Muscle of leg (tissue), 11 donors: ENCODE results near the gene GTF2A1. TPM values are rescaled to one million over a fixed set of nuclear protein-coding genes. Genes with fewer than 3 reads are reported as not detected.

Source experiments
- DNase-seq: peaks from one replicate; pipeline ENCODE4 v3.0.0; 2013
- H3K27ac ChIP-seq: one replicate; pipeline ENCODE4 v1.5.1; 2013; ENCODE audit warnings: mild to moderate bottlenecking, low read length, control low read depth
- H3K27me3 ChIP-seq: one replicate; pipeline ENCODE4 v1.6.1; 2013; ENCODE audit warnings: low read length; ENCODE audit not compliant: control insufficient read depth, insufficient read depth
- H3K36me3 ChIP-seq: one replicate; pipeline ENCODE4 v1.6.1; 2013; ENCODE audit warnings: low read length; ENCODE audit not compliant: control insufficient read depth, insufficient read depth
- H3K4me1 ChIP-seq: one replicate; pipeline ENCODE4 v1.6.1; 2013; ENCODE audit warnings: low read length; ENCODE audit not compliant: control insufficient read depth, insufficient read depth
- H3K4me3 ChIP-seq: one replicate; pipeline ENCODE4 v1.5.1; 2013; ENCODE audit warnings: low read length, control low read depth
- H3K9me3 ChIP-seq: replicated peaks from 2 replicates; pipeline ENCODE4 v1.6.1; 2013; ENCODE audit warnings: low read depth, low read length; ENCODE audit not compliant: control insufficient read depth
- WGBS: methylation state at CpG from one replicate; pipeline ENCODE4 v1.1.5; 2013; ENCODE audit warnings: missing lambda C conversion rate; ENCODE audit not compliant: insufficient coverage; 5-methylcytosine and 5-hydroxymethylcytosine counted together
- polyA plus RNA-seq, 8 donors: library from polyadenylated mRNA; unstranded; fragments of 120-200 nt; gene quantifications; one replicate each; pipeline versions ENCODE4 v1.2.1 to v1.2.3, GENCODE V29; 2013; ENCODE audit warnings: inconsistent platforms in 1 of 8, low replicate concordance in 1 of 8; ENCODE audit not compliant: insufficient read length in 8 of 8, insufficient read depth in 1 of 8
- total RNA-seq: library from RNA; stranded (reverse); fragments of 120-200 nt; gene quantifications from one replicate; pipeline ENCODE4 v1.2.4, GENCODE V29; 2013

GTF2A1 gene
- total and polyA plus RNA-seq, 9 donors, result 12.1 to 24.3 (median 16.6) TPM

DNA sequence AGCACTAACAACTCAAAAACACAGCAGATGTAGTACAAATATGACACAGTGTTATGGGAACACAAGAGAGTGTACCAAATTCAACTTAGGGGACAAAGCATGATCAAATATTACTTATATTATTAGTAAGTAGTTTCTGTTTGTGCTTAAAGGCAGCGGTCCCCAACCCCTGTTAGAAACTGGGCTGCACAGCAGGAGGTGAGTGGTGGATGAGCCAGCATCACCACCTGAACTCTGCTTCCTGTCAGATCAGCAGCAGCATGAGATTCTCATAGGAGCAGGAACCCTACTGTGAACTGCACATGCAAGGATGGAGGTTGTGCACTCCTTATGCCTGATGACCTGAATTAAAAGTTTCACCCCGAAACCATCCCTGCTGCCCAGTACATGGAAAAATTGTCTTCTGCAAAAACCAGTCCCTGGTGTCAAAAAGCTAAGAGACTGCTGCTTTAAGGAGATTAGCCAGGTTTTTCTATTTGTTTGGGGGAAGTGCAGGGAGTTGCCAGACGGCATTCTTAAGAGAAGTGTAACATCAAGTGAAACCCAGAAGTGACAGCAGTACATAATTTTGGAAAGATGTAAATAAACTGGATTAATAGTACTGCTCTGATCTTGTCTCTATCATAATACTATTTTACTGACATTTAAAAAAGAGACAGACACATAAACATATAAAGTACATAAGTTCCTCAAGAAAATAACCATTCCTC is 26.7 kb downstream of the GTF2A1 start:
- no peak for DNase-seq
- H3K36me3 ChIP-seq, result peaks cover 24% of the 10 kb centered on the region
- WGBS, result 80% methylated on average over 3 of the region's 3 CpGs
- H3K27ac ChIP-seq, result no peak overlapping the region
- H3K27me3 ChIP-seq, result no peaks in the 10 kb centered on the region
- H3K9me3 ChIP-seq, result no peaks in the 10 kb centered on the region
- H3K4me3 ChIP-seq, result no peak overlapping the region
- no peaks in the 10 kb centered on the region for H3K4me1 ChIP-seq

DNA sequence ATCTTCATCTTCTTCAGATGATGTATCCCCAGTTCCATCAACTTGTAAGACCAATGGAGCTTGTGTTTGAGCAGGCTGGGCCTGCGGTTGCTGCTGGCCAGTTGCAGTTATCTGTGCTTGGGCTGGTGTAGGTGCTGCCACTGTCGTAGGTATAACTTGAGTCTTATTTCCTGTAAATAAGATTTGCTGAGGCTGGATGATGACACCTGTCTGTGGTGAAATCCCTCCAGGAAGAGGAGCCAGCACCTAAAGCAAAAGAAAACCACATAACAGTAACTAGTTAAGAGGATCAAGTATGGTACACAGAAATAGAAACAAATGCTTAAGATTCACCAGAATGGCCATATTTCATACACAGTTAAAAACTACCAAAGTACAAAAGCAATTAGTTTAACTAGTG is 28.2 kb downstream of the GTF2A1 start:
- no peak overlapping the region for H3K27ac ChIP-seq
- no peak overlapping the region for H3K4me3 ChIP-seq
- no peaks in the 10 kb centered on the region for H3K9me3 ChIP-seq
- no peak for DNase-seq
- peaks cover 24% of the 10 kb centered on the region for H3K36me3 ChIP-seq
- WGBS, result no CpG with 5 or more reads among the region's 2 CpGs
- H3K27me3 ChIP-seq, result no peaks in the 10 kb centered on the region
- no peaks in the 10 kb centered on the region for H3K4me1 ChIP-seq

DNA sequence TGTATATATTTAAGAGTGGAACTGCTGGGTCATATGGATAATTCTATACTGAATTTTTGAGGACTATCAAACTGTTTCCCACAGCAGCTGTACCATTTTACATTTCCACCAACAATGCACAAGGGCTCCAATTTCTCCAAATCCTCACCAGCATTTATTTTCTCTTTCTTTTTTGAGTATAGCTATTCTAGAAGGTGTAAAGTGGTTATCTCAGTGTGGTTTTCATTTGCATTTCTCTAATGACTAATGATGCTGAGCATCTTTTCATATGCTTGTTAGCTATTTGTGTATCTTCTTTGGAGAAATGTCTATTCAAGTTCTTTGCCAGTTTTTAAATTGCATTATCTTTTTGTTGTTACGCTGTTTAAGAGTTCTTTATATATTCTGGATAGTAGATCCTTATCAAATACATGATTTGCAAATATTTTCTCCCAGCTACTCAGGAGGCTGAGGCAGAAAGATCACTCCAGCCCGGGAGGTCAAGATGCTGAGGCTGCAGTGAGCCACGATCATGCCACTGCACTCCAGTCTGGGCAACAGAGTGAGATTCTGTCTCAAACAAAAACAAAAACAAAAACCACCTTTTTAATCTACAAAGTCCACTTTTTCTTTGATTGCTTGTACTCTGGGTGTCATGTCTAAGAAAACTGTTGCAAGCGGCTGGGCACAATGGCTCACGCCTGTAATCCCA is 32.8 kb downstream of the GTF2A1 start:
- Histone ChIP-seq H3K4me3 (no peak overlapping the region), H3K36me3 (peaks cover 9% of the 10 kb centered on the region), H3K27ac (no peak overlapping the region), H3K27me3 (no peaks in the 10 kb centered on the region), H3K9me3 (no peaks in the 10 kb centered on the region), H3K4me1 (no peaks in the 10 kb centered on the region)
- WGBS, result 100% methylated on average over 1 of the region's 5 CpGs
- no peak for DNase-seq

DNA sequence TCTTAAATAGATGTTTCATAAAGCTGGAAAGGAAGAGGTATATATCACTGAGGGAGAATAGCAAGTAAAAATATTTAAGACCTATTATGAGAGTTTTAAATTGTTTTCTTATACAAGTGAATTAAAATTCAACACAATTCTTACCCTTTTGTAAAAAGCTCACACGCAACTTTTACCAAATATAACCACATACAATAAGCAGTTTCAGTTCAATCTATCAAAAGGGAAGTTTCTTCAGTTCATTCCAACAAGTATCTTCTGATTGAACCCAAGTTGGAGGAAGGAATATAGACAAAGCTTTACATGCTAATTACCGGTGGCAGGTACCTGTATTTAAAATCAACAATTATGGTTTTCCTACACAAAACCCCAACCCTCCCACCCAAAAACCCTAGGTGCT is 41.1 kb downstream of the GTF2A1 start:
- H3K4me3 ChIP-seq, result no peak overlapping the region
- no peaks in the 10 kb centered on the region for H3K27me3 ChIP-seq
- DNase-seq, result no peak
- H3K4me1 ChIP-seq, result no peaks in the 10 kb centered on the region
- WGBS, result no CpG with 5 or more reads among the region's 2 CpGs
- no peak overlapping the region for H3K27ac ChIP-seq
- H3K9me3 ChIP-seq, result no peaks in the 10 kb centered on the region
- H3K36me3 ChIP-seq, result peaks cover 2% of the 10 kb centered on the region

DNA sequence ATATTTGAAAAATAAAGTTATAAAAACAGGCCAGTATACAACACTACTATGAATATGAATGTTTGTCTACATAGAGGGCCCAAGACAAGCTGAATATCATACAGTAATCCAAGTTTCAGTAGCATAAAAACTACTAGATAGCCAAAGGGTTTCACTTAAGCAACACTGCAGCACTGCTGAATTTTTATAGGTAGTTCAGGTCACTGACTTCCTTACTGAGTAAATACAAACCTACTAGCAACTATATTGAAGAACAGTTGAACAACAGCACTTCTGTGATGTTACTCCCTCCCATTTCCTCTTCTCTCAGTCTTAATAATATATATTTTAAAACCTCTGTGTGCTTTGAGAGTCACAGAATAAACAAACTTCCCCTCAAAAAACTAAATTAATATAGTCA is 42.7 kb downstream of the GTF2A1 start:
- Histone ChIP-seq H3K4me3 (no peak overlapping the region), H3K9me3 (no peaks in the 10 kb centered on the region), H3K4me1 (no peaks in the 10 kb centered on the region), H3K27me3 (no peaks in the 10 kb centered on the region), H3K27ac (no peak overlapping the region), H3K36me3 (peaks cover 2% of the 10 kb centered on the region)
- DNase-seq, result no peak

DNA sequence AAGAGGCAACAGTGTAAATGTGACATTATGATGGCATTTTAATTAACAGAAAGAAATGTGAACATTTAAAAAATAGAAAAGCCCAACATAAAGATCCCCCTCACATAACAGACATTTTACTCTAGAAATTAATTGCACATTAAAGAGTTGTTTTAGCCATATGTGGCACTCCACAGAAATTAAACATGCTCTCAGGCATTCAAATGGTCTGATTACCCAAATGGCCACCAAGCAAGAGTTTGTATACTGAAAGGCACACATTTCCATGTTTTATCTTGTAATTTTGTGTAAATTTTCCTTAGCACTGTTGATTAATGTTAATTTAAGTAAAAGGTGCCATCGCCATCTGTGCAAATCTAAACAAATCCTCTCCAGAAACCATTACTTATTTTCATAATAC is 43.5 kb downstream of the GTF2A1 start:
- Histone ChIP-seq H3K9me3 (no peaks in the 10 kb centered on the region), H3K4me3 (no peak overlapping the region), H3K27ac (no peak overlapping the region), H3K27me3 (no peaks in the 10 kb centered on the region), H3K4me1 (no peaks in the 10 kb centered on the region), H3K36me3 (peaks cover 2% of the 10 kb centered on the region)
- DNase-seq, result no peak
- WGBS, result no CpG with 5 or more reads among the region's 1 CpG

DNA sequence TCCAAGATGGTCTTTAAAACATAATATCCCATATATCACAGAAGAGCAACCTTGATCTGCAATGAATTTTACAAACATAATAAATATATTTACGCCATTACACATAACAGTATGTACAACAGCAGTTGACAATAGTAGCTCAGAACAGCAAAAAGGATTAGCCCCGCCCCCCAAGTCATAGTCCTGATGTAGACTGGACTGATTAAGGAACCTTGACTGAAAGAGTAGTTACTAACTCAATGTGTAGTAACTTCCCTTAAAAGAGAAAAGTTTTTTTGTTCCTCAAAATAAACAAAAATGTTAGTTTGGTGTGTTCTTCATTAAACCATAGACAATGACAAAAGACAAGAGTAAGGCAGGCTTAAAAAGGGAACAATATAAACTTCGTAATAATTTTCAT is 44.5 kb downstream of the GTF2A1 start:
- WGBS, result no CpG with 5 or more reads among the region's 3 CpGs
- no peaks in the 10 kb centered on the region for H3K36me3 ChIP-seq
- H3K4me1 ChIP-seq, result no peaks in the 10 kb centered on the region
- no peak overlapping the region for H3K4me3 ChIP-seq
- peak; percentile 53 for DNase-seq
- H3K9me3 ChIP-seq, result no peaks in the 10 kb centered on the region
- no peaks in the 10 kb centered on the region for H3K27me3 ChIP-seq
- H3K27ac ChIP-seq, result no peak overlapping the region

DNA sequence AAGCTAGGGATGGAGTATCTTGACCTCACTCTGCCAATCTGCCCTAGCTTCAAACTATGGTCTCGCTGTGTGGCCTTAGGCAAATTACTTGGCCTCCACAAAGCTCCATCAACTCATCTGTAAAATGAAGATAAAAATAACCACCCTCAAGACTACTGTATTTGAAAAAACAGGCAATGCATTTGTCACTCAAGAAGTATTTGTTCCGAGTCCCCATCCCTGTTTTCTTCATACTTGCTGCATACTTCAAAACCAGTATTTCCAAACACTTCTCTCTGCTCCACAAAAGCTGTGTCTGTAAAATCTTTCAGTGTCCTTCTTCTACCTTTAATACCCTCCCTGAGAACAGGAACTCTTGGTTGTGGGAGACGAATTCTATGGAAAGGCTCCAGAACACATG is 47.9 kb downstream of the GTF2A1 start:
- H3K4me3 ChIP-seq, result no peak overlapping the region
- H3K27ac ChIP-seq, result no peak overlapping the region
- DNase-seq, result no peak
- peaks cover 4% of the 10 kb centered on the region for H3K4me1 ChIP-seq
- 92% methylated on average over 2 of the region's 3 CpGs for WGBS
- H3K9me3 ChIP-seq, result no peaks in the 10 kb centered on the region
- no peaks in the 10 kb centered on the region for H3K36me3 ChIP-seq
- H3K27me3 ChIP-seq, result no peaks in the 10 kb centered on the region

DNA sequence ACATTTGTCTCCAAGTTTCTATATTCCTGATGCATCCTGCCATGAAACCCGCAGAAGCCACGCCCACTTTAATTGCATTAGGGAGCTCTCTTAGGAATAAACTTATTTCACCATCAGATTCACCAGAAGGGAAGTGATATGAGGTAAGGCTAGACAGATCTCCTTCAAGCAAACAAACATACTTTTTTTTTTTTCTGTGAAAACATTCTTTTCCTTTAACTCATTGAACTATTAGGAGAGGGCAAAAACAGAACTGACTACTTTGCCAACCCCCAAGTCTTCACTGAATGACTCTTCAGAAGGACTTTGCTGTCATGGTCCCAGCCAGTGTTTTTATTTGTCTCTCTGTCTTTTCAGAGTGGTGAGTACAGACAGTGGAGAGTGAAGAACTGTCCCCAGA is 48.4 kb downstream of the GTF2A1 start:
- H3K27me3 ChIP-seq, result no peaks in the 10 kb centered on the region
- H3K9me3 ChIP-seq, result no peaks in the 10 kb centered on the region

DNA sequence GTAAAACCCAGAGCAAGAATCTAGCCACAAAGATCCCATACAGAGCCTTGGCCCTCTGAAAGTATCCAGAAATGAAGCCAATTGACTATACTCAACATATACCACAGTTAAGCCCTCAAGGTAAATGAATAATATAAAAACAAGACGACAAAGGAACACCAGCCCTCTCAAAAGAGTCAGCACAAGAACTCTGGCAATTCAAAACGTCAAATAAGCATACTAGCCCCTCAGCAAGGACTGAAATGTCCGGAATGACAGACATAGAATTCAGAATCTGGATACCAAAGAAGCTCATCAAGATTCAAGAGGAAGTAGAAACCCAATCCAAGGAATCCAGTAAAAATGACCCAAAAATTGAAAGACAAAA is 49.9 kb downstream of the GTF2A1 start:
- peak overlapping the region; percentile 99 for H3K27ac ChIP-seq
- H3K9me3 ChIP-seq, result no peaks in the 10 kb centered on the region
- no peaks in the 10 kb centered on the region for H3K27me3 ChIP-seq
- DNase-seq, result no peak
- H3K4me1 ChIP-seq, result peaks cover 4% of the 10 kb centered on the region
- H3K4me3 ChIP-seq, result no peak overlapping the region
- H3K36me3 ChIP-seq, result no peaks in the 10 kb centered on the region
- no CpG with 5 or more reads among the region's 3 CpGs for WGBS

More for the DNA sequence above, 48.4 kb downstream of the GTF2A1 start:
- no CpG with 5 or more reads among the region's 2 CpGs for WGBS
- H3K4me1 ChIP-seq, result peaks cover 4% of the 10 kb centered on the region
- no peak for DNase-seq
- no peak overlapping the region for H3K4me3 ChIP-seq
- no peak overlapping the region for H3K27ac ChIP-seq
- H3K36me3 ChIP-seq, result no peaks in the 10 kb centered on the region
